NCI-H1417 treated with DMSO at 0.1 percent for 48 hours (cell line): ENCODE measurements around the gene RIN1.
"Not testable (repeated sequence)": the region's sequence is repeated elsewhere in the genome, so short reads cannot be mapped to it uniquely, and the experiment has no call there.

Experiments
- DNase-seq: peaks from one replicate; lab custom pipeline; 2025; lab: John Stamatoyannopoulos, UW

RIN1 gene

DNA sequence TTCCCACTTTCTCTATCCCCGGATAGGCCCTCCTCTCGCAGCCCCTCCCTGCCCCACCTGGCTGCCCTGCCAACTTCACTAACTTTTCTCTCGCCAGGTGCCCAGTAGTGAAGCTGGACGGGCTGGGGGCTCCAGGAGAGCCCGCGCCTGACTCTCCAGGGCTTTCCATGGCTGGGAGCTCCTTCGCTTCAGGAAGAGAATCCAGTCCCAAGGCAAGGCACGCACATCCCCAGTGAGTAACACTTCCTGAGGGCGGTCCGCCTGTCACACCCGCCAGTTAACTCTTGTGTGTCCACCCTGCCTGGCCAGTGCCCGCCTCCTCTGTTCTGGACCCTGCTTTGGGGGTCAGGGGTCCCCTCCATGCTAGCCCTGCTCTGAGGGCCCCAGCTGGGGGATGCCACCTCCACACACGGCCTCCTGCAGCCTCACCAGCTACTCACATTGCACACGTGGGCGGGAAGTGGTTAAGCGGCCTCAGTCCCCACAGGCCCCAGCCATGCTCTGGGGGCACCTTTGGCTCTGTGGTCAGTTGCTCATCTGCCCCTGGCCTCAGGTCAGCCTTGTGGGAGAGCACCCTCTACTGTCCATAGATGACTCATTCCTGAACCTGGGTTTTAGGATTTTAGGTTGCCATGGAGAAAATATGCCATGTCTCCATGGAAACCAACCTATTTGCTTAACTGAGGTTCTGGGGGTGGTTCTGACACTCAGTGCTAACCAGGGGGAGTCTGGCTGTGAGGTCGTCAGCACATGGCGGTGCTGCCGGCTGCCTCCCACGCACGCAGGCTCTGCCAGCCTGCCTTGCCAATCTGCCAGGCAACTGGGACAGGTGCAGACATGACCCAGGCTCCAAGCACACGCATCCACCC lies at the start of gene RIN1:
Gene RIN1, minus strand, starts transcription at position 201 of the 869 bp plus-strand sequence. Its CDS starts 32 bp downstream, at position 169.
- DNase-seq = no peak

GRCh38 chr11:66384316-66384715 lies 48.1 kb upstream of the RIN1 start:
- not testable (repeated sequence) for DNase-seq

- not testable (repeated sequence) for DNase-seq
Observed at GRCh38 chr11:66380264-66380663, 44.0 kb upstream of the RIN1 start.

- DNase-seq = not testable (repeated sequence)
Observed at GRCh38 chr11:66373690-66374287, 37.6 kb upstream of the RIN1 start.

DNA sequence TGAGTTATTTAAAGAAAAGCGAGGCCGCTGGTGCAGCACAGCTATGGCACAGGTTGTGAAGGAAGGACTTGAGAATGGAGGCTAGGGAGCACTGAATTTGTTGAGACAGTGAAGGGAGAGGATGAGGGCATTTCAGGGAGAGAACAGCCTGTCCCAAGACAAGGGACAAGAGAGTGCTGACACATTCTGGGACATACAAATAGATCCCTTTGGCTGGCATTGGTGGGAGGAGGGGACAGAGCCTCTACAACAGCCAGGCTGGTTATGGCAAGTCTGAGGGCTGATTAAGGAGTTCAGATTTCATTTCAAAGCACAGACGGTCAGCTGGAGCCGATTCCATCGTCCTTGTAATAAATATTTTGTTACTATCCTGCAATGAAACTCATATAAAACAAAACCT lies 37.0 kb upstream of the RIN1 start:
- DNase-seq = no peak

- peak; percentile 20 for DNase-seq
Observed at GRCh38 chr11:66371627-66372415, 35.6 kb upstream of the RIN1 start, which contains the start of gene SLC29A2. TSS of gene SLC29A2 (minus strand) at chr11:66371760. CDS start at chr11:66371591, 169 bp downstream.

- no peak for DNase-seq
Observed at GRCh38 chr11:66369073-66369894, 33.0 kb upstream of the RIN1 start.

- DNase-seq = no peak
Observed at GRCh38 chr11:66368484-66368883, 32.2 kb upstream of the RIN1 start.

DNA sequence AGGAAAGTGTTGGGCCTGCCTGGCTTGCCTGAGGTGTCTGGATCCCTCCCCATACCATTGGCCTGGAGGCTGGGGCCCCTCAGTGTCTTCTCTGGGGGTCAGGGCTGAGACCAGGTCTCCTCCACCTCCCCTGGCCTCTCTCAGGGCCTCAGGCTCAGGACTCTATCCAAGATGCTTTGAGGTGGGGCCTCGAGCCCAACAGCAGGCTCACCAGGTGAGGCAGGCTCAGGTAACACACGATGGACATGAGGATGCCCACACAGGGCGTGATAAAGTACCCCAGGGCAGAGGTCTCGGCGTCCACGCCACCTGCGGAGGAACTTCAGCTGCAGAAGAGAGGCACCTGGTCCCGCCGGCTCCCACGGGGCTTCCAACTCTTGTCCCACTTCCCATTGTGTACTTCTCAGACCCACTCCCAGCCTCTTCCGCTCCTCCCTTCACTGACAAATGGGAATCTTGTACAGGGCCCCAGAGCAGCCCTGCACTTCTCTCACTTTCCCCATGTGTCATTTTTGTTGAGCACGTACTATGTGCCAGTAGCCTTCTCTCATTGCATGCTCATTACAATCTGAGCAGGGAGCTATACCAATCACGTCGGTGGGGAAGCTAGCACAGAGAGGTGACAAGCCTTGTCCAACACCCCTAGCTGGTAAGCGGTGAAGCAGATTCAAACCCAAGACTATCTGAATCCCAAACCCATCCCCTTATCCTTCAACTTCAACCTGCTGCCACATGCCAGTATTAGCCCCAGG lies 31.5 kb upstream of the RIN1 start:
- no peak for DNase-seq

- no peak for DNase-seq
Observed at GRCh38 chr11:66366844-66367477, 30.7 kb upstream of the RIN1 start.

DNA sequence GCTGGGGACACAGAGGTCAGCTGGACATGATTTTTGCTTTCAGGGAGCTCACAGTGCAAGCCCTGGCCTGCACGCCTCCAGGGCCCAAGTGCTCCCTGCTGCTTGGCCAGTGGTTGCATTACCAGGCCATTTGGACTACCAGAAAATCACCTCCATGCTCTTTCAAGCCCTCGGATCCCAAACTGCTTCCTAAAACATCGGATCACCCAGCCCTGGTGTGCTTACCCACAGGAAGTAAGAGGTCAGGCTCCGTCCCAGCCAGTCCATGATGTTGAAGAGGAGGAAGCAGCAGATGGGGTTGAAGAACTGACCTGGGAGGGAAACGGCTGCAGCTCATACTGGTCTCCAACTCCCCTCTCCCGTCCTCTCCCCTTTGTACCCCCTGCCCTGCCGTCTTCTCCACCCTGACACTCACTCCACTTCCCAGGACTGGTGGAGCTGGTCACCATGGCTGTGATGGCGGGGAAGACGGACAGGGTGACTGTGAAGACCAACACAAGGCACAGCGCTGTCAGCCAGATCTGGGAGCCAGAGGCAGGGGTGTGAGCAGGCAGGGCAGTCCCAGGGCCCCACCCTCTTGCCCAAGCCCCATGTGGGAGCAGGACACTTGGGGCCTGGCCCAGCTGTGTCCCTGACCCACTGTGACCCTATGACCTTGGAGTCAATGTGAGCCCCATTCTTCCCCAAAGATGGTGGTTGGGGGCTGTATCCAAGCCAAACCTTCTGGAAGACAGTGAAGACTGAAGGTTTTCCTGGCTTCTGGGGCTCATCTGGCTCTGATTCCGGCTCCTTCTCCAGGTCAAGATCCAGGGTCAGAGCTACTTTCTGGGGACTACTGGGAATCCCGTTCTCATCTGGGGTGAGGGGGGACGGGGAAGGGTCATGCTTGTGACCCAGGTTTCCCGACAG lies 29.7 kb upstream of the RIN1 start:
- no peak for DNase-seq

- no peak for DNase-seq
Observed at GRCh38 chr11:66365166-66365565, 28.9 kb upstream of the RIN1 start.

GRCh38 chr11:66363805-66364535 lies 27.7 kb upstream of the RIN1 start:
- DNase-seq = no peak

DNA sequence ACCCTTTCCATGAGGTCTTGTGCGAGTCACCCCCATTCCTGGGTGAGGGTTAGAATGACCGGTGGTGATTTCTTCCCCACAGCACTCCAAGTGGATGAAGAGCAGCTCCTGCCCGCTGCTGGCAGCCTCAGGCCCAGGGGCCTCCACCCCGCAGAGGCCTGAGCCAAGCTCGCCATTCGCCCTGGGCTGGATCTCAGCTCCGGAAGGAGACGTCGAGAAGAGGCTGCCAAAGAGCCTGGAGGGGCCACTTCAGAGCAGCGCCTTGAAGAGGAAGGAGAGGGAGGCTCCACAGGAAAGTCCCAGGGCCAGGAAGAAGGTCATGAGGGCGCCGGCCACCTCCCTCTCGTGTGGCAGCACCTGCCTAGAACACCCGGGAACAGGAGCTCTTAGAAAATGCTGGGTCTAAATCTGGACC lies 27.0 kb upstream of the RIN1 start:
- DNase-seq = no peak

GRCh38 chr11:66362481-66363147 lies 26.4 kb upstream of the RIN1 start:
- DNase-seq = no peak

DNA sequence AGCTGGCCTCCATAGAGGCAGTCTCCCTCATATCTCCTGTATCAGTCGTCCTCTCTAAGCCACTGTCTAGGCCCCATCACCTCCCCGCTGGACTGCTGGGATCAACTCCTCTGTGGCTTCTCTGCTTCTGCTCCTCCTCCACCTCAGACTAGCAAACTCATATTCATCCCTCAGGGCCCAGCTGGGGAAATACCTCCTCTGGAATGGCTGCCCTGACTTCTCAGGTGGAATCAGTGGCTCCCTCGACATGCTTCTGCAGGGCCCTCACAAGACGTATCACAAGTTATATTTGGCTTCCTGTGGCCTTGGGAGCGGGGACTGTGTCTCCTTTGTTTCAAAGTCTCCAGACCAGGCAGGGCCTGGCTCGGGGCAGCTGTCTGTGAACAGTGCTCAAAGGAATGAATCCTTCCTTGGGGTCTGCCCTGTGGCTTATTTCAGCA lies 25.3 kb upstream of the RIN1 start:
- DNase-seq = no peak

DNA sequence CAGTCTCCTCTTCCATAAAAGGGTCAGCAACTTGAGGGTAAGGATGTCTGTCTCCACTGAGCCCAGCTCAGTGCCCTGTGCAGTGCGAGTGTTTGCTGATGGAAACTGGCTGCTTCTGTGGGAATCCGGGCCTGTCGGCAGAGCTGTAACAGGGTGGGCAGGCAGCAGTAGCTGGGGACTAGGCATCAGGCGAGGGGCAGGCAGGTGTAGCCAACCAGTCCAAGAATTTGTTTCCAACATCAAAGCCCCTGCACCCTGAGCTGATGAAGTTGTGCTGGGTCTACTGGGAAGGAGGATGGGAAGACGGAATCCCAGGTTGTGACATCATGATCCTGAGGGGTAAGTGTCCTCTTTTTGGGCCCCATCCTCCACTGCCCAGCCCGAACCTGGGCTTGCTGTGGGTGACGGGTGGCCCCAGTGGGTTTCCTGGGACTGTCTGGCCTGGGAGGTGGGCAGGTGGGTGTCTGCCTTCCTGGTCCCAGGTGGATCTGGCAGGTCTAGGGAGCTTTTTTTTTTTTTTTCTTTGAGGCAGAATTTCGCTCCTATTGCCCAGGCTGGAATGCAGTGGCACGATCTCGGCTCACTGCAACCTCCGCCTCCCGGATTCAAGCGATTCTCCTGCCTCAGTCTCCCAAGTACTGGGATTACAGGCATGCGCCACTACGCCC lies 24.3 kb upstream of the RIN1 start:
- DNase-seq = no peak
